ENCODE results near the gene CD163.

The CD163 gene

DNA sequence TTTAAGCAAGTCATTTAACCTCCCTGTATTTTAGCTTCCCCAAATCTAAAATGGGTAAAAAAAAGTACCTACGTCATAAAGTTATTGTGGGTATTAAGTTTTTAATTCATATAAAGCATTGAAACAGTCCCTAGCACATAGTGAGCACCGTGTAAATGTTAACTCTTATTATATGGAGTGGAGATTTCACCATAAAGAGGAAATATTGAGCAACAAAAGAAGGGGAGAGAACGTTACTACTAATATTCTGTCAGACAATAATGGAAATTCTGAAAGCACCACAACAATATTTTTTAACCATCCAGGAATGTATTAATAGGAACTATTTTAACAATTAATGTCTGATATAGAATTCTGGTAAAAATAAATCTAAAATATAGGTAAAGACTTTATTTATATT is 51.8 kb downstream of the CD163 start:
- H3K4me3 ChIP-seq (ENCODE audit: low read depth, low read length) = no peak overlapping the region
- no peak for DNase-seq (ENCODE audit: low read depth)
- TF ChIP-seq CTCF (IDR thresholded peaks at IDR 0.05; ENCODE audit: insufficient read depth, low read depth, low read length, missing control alignments) = no peak

DNA sequence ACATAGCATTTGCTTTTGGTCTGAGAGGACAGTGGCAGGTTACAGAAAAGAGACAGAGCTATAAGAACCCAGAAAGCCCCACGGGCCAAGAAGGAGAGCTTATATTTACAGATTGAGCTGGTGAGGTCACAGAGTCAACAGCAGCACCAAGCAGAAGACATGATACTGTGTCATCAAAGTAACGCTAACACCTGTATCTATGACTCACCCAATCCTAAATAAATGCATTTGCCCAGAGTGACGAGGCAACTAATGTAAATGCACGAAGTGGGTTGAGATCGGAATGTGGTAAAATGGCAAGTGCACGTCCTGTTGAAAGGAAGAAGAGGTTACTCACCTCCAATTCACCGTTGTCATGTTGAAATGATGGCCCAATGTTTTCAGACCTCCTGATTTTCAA is 52.9 kb downstream of the CD163 start:
- TF ChIP-seq CTCF (IDR thresholded peaks at IDR 0.05; ENCODE audit: insufficient read depth, low read depth, low read length, missing control alignments) = no peak
- H3K4me3 ChIP-seq (ENCODE audit: low read depth, low read length) = no peak overlapping the region
- DNase-seq (ENCODE audit: low read depth) = no peak

DNA sequence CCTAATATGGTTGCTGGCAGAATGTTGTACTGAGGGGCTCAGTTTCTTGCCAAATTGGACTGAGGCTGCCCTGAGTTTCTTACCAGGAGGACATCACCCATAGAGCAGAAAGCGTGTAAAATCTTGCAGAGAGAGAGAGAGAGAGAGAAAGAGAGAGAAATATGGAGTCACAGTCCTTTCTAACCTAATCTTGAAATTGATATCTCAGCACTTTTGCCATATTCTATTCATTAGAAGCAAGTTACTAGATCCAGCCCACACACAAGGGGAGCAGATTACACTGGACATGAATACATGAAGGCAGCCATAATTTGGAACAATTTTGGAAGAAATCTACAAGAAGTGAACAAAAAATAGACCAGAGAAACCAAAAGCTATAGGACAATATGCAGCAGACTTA is 55.5 kb downstream of the CD163 start:
- no peak for DNase-seq (ENCODE audit: low read depth)
- TF ChIP-seq CTCF (IDR thresholded peaks at IDR 0.05; ENCODE audit: insufficient read depth, low read depth, low read length, missing control alignments) = no peak
- no peak overlapping the region for H3K4me3 ChIP-seq (ENCODE audit: low read depth, low read length)

DNA sequence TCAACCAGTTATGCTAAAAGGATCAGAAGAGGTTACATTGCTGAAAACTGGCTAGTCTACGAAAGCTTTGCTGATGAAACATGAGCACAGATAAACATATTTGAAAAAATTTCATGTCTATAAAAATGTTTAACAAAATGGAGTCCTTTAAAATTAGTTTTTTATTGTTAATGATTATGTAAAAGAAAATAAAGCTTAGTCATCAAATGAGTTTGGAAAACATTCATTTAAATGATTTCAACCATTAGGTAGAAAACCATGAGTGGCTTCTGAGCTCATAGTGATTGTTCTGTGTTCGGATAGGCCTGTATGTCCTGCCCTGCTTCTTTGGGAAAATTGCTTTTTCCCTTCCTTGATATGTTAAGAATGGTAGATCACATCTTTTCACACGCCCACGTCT is 59.0 kb downstream of the CD163 start:
- DNase-seq (ENCODE audit: low read depth) = no peak
- TF ChIP-seq CTCF (IDR thresholded peaks at IDR 0.05; ENCODE audit: insufficient read depth, low read depth, low read length, missing control alignments) = no peak
- no peak overlapping the region for H3K4me3 ChIP-seq (ENCODE audit: low read depth, low read length)

DNA sequence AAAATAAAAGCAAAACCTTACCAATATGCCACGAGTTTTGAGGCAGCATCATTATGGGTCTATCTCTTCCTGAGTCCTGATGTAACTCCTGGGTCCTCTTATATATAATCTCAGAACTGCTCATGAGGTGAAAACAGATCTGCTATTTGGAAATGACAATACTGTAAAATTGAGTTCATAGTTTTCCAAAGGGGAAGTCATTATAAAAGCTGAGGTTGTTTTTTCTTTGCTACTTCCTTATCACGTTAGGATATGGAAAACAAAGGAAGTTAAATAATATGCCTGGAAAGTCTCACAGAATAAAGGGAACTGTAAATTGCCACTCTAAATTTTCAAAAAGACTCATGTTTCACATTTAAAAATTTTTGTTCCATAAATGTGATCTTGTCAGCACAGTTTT is 59.5 kb downstream of the CD163 start, which contains the start of gene CD163L1:
Gene CD163L1 (minus strand): TSS at position 78 of the 400 bp plus-strand sequence. CDS start 26 bp downstream, at position 52.
- H3K4me3 ChIP-seq (ENCODE audit: low read depth, low read length) = no peak within 1 kb of the TSS
- no peak for DNase-seq (ENCODE audit: low read depth)
- no peak for TF ChIP-seq CTCF (IDR thresholded peaks at IDR 0.05; ENCODE audit: insufficient read depth, low read depth, low read length, missing control alignments)

DNA sequence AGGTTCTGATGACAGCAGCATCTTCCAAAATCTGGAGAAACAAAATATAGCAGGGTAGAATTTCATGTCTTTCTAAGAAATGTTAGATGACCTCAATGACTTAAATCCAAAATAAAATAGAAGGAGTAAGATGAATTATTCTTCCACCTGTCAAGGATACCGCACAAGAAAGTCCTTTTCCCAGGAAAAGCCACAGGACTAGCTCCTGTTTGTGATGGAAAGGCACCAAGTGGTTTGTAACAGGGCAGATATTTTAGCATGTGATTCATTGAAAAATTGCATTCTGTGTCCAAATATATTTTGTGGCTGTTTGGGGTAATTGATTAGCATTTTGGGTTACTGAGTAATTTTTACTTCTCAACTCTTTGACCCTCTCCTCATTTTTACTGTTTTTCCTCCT is 62.4 kb downstream of the CD163 start:
- no peak for DNase-seq (ENCODE audit: low read depth)
- H3K4me3 ChIP-seq (ENCODE audit: low read depth, low read length) = no peak overlapping the region
- no peak for TF ChIP-seq CTCF (IDR thresholded peaks at IDR 0.05; ENCODE audit: insufficient read depth, low read depth, low read length, missing control alignments)

Data from GM12865 (cell line).